KBM-7 (cell line): ENCODE measurements around the gene NPHP4.

Source experiments
- DNase-seq: peaks from one replicate; pipeline ENCODE4 v3.0.0-alpha.2; 2015
- in situ Hi-C: fragments of 300-500 bp; cut with MboI; formaldehyde crosslinking; loops from 2 replicates; pipeline ENCODE4 v1.14.3; 2020; ENCODE audit warnings: low sequenced_read_pairs, low pct_unique_long_range_greater_than_20kb, mixed read lengths

NPHP4 gene

DNA sequence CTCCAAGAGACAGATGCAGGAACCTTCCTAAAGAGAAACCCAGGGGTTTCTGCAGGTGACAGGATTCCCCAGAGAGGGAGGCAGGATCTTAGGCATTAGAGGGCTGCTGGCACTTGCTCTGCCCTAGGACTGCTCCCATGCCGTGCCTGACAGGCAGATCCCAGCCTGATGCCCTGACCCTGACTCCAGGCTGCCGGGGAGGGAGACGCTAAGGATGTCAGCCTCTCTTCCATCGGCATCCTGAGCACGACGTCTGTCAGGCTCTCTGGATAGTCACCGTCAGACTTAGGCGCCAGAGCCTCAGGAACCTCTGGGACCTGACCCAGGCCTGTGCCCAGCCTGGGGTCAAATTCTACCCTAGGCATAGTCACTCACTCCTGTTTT, 157.1 kb downstream of the NPHP4 start:
- in situ Hi-C loops, result no loop called here
- DNase-seq, result no peak

- in situ Hi-C loops, result no loop called here
- no peak for DNase-seq
Measured at GRCh38 chr1:5834477-5835178, 157.6 kb downstream of the NPHP4 start.

GRCh38 chr1:5833911-5834310, 158.3 kb downstream of the NPHP4 start:
- no peak for DNase-seq
- in situ Hi-C loops, result no loop called here

DNA sequence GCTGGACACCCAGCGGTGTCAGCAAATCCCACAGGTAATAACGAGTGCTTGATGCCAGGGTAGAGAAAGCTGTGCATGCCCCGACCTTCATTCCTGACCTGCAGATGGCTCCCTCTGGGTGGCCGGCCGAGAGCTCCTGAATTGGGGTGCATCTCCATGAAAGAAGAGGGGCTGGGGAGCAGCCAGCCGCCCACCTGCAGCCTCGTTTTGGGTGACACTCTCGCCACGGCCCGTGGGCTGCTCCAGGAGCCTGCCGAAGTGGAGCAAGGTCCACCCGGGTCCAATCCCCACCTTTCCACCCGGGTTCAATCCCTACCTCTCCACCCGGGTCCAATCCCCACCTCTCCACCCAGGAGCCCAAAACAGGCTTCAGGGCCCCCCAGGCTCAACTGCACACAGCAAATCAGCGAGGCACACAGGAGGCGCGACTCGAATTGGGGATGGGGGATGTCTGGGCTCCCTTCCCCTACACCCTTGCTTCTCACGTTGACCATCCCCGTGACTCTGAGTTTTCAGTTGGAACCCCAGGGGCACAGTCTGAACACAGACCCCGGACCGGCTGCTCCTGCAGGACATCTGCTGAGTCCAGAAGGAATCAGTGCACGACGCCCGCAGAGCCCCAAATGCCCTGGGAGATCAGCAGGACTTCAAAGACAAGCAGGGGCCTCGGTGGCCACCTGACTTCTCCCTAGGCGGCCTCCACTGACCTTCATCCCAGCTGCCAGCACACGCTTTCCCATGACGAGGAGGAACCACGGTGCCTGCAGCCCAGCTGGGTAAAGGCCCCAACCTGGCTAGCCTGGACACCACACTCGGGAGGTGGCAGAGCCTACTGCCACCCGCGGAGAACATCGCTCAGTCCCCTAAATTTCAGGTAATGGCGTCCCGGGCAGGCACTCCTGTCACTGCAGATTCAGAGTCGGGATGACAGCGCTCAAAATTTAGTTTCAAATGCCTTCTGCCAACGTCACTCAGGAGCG, 159.0 kb downstream of the NPHP4 start:
- in situ Hi-C loops, result no loop called here
- DNase-seq, result no peak

GRCh38 chr1:5831600-5832335, 160.5 kb downstream of the NPHP4 start:
- in situ Hi-C loops, result no loop called here
- DNase-seq, result no peak

DNA sequence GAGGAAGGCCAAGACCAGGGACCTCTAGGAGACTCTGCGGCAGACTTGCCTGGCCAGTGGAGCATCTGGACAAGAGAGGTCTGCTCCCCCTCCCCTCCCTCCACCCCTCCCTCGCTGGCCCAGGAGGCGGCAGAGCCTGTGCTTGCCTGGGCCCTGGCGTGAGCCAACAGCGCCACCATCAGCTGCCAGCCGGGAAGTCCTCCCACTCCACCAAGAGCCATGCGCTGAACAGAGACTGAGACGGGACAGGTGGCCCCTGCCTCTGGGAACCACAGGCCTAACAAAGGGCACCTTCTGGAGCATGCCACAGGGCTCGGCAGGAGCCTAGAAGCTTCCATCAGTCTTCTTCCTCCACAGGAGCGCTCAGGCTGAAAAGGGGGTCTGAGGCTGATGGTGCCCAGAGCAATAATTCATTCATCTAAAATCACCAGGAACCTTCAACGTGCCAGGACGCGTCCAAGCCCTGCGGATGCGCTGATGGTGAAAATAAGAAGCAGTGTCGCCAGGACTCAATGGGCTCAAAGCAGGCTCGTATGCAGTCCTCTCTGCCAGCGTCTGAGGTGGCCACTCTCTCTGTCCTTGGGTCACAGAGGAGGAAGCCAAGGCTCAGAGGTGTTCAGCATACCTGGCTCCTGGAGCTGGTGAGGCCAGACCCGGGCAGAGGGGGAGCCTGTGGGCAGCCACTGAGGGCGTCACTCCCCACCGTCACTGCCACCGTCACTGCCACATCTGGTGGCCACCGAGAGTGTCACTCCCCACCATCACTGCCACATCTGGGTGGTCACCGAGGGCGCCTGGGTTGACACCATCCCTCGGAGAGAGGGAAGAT, 161.2 kb downstream of the NPHP4 start:
- DNase-seq, result peak; percentile 16
- in situ Hi-C loops, result no loop called here

- in situ Hi-C loops, result no loop called here
- DNase-seq, result no peak
Measured at GRCh38 chr1:5829414-5829813, 162.8 kb downstream of the NPHP4 start.

- DNase-seq, result no peak
- in situ Hi-C loops, result no loop called here
Measured at GRCh38 chr1:5828308-5828935, 163.8 kb downstream of the NPHP4 start.

GRCh38 chr1:5827516-5827915, 164.7 kb downstream of the NPHP4 start:
- in situ Hi-C loops, result no loop called here
- no peak for DNase-seq

- no peak for DNase-seq
- in situ Hi-C loops, result no loop called here
Measured at GRCh38 chr1:5826601-5827000, 165.6 kb downstream of the NPHP4 start.

- in situ Hi-C loops, result no loop called here
- no peak for DNase-seq
Measured at GRCh38 chr1:5822726-5823125, 169.5 kb downstream of the NPHP4 start.

DNA sequence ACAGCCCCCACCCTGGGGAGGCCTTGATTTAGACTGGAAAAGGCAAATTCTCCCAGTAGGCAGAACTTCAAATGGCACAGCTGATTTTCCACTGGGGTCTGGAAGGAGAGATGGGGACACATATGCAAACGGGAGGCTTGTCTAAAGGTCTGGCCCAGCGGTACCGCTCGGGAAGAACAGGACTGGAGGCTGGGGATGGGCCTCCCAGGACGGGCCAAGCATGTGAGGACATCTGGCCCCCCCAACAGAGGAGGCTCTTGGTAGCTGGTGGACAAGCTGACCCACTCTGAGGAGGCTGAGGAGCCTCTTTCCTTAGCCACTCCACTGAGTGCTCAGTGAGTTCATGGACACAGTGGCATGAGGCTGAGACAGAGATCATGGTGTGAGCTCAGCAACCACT, 170.0 kb downstream of the NPHP4 start:
- DNase-seq, result no peak
- in situ Hi-C loops, result no loop called here

DNA sequence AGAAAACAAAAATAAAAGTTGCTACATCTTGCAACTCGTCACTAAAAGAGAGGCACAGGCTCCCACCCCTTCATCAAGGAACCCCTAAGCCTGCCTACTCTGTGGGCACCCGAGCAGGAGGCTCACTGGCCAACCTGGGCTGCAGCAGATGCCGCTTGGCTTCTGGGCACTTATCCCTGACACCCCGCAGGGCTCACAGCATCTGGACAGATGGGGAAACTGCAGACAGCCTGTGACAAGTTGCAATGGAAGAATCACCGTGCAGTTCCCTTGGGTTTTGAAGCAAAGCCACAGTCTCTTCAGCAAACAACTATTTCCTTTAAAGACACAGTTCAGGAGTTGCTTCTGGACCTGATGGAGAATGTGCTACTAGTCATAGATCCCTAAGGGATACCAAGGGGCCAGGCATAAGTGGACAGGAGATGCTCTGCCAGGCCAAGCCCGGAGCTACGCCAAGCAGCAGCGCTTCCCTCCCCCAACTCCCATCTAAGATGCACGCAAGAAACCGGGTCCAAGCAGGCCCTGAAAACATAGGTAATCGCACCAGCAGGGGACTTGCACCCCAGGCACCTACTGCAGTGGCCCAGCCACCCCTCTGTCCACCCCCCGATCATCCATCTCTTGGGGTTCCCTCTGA, 170.6 kb downstream of the NPHP4 start:
- in situ Hi-C loops, result no loop called here
- DNase-seq, result no peak

- in situ Hi-C loops, result no loop called here
- no peak for DNase-seq
Measured at GRCh38 chr1:5820026-5820421, 172.2 kb downstream of the NPHP4 start.

GRCh38 chr1:5819391-5820025, 172.7 kb downstream of the NPHP4 start:
- no peak for DNase-seq
- in situ Hi-C loops, result no loop called here

DNA sequence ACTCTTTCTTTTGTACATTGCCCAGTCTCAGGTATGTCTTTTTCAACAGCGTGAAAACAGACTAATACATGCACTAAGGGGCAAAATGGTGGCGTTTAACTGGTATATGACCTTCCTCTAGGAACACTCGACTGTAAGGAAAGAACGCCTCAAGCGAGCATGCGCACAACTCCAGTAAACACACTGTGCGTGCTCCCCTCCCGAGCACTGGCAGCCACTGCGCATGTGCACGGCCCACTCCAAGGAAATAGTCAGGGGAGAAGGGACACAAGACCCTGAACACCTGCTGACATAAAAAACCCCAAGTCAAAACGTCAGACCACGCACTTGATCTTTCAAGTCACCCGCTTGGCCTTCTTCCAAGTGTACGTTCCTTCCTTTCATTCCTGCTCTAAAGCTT, 173.5 kb downstream of the NPHP4 start:
- in situ Hi-C loops, result no loop called here
- DNase-seq, result no peak

DNA sequence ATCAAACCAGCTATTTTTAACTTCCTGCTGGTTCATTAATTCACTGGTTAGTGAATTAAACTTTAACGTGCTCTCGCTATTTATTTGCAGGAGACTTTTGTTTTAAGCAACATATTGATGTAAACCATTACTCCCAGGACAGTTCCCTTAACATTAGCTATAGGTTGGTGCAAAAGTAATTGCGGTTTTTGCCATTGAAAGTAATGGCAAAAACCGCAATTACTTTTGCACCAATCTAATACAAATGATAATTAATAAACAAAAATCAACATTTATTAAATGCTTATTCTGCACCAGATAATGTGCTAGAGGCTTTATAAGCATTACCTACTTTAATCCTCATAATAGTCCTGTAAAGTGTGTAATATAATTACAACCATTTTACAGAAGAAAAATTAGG, 176.5 kb downstream of the NPHP4 start:
- in situ Hi-C loops, result no loop called here
- no peak for DNase-seq

GRCh38 chr1:5815211-5815610, 177.0 kb downstream of the NPHP4 start:
- in situ Hi-C loops, result no loop called here
- DNase-seq, result no peak
